H9 (cell line): Measurements from ENCODE around the gene TNPO3. TPM values are rescaled to one million over a fixed set of nuclear protein-coding genes. Genes with fewer than 3 reads are reported as not detected.
A peak's percentile ranks its signal among the peaks of the same experiment; 100 is the strongest.

Source experiments
- DNase-seq: peaks from one replicate; pipeline ENCODE4 v3.0.0-alpha.2; 2017
- H2AFZ ChIP-seq: one replicate; pipeline ENCODE4 v1.6.1; 2013; ENCODE audit warnings: mild to moderate bottlenecking, low read length, control low read depth, moderate library complexity
- H2AK5ac ChIP-seq: 2 replicates; pipeline ENCODE4 v1.6.1; 2013; ENCODE audit warnings: low read length, control low read depth, mixed read lengths; ENCODE audit not compliant: insufficient read length
- H2BK120ac ChIP-seq: one replicate; pipeline ENCODE4 v1.6.1; 2013; ENCODE audit warnings: low read depth, mild to moderate bottlenecking, low read length, control low read depth, inconsistent platforms; ENCODE audit not compliant: poor library complexity, severe bottlenecking
- H2BK12ac ChIP-seq: 2 replicates; pipeline ENCODE4 v1.6.1; 2013; ENCODE audit warnings: low read length, control low read depth, mixed read lengths, low read depth; ENCODE audit not compliant: insufficient read length
- H2BK15ac ChIP-seq: 2 replicates; pipeline ENCODE4 v1.6.1; 2013; ENCODE audit warnings: low read depth, low read length, control low read depth
- H2BK20ac ChIP-seq: one replicate; pipeline ENCODE4 v1.6.1; 2013; ENCODE audit warnings: low read depth, mild to moderate bottlenecking, low read length, control low read depth, inconsistent platforms; ENCODE audit not compliant: poor library complexity, severe bottlenecking
- H2BK5ac ChIP-seq: 2 replicates; pipeline ENCODE4 v1.6.1; 2013; ENCODE audit warnings: low read length, control low read depth, mixed read lengths; ENCODE audit not compliant: insufficient read length
- H3K14ac ChIP-seq: 2 replicates; pipeline ENCODE4 v1.6.1; 2013; ENCODE audit warnings: low read length, control low read depth; ENCODE audit not compliant: insufficient read depth
- H3K18ac ChIP-seq: 2 replicates; pipeline ENCODE4 v1.6.1; 2013; ENCODE audit warnings: low read depth, mild to moderate bottlenecking, mixed read lengths, low read length, control low read depth; ENCODE audit not compliant: insufficient read length
- H3K23ac ChIP-seq: 2 replicates; pipeline ENCODE4 v1.6.1; 2013; ENCODE audit warnings: low read length, control low read depth, mixed read lengths, low read depth; ENCODE audit not compliant: insufficient read length
- H3K23me2 ChIP-seq: 2 replicates; pipeline ENCODE4 v1.6.1; 2013; ENCODE audit warnings: low read depth, mild to moderate bottlenecking, mixed read lengths, low read length, control low read depth; ENCODE audit not compliant: insufficient read length, poor library complexity, severe bottlenecking
- H3K27ac ChIP-seq: 2 replicates; pipeline ENCODE4 v1.5.1; 2013; ENCODE audit warnings: low read length, control low read depth, mixed read lengths, low read depth; ENCODE audit not compliant: insufficient read length
- H3K27me3 ChIP-seq: 2 replicates; pipeline ENCODE4 v1.6.1; 2013; ENCODE audit warnings: low read length, control low read depth, inconsistent platforms; ENCODE audit not compliant: insufficient read depth
- H3K4ac ChIP-seq: 2 replicates; pipeline ENCODE4 v1.6.1; 2013; ENCODE audit warnings: low read depth, mild to moderate bottlenecking, control low read depth, inconsistent platforms, low read length, moderate library complexity
- H3K4me1 ChIP-seq: 2 replicates; pipeline ENCODE4 v1.6.1; 2013; ENCODE audit warnings: low read length, control low read depth, inconsistent platforms; ENCODE audit not compliant: insufficient read depth
- H3K4me2 ChIP-seq: 2 replicates; pipeline ENCODE4 v1.6.1; 2013; ENCODE audit warnings: low read length, control low read depth, mixed read lengths; ENCODE audit not compliant: insufficient read length, insufficient read depth
- H3K56ac ChIP-seq: 2 replicates; pipeline ENCODE4 v1.6.1; 2013; ENCODE audit warnings: low read depth, mild to moderate bottlenecking, mixed read lengths, low read length, control low read depth; ENCODE audit not compliant: insufficient read length
- H3K79me1 ChIP-seq: 2 replicates; pipeline ENCODE4 v1.6.1; 2013; ENCODE audit warnings: low read depth, mild to moderate bottlenecking, moderate library complexity, low read length, control low read depth, inconsistent platforms; ENCODE audit not compliant: insufficient read depth, poor library complexity, severe bottlenecking
- H3K79me2 ChIP-seq: 2 replicates; pipeline ENCODE4 v1.6.1; 2013; ENCODE audit warnings: low read length, control low read depth, inconsistent platforms; ENCODE audit not compliant: insufficient read depth
- H3K9ac ChIP-seq: 2 replicates; pipeline ENCODE4 v1.6.1; 2013; ENCODE audit warnings: low read length, control low read depth, mixed read lengths; ENCODE audit not compliant: insufficient read length; ENCODE audit errors: extremely low read depth
- H3K9me3 ChIP-seq: one replicate; pipeline ENCODE4 v1.6.1; 2013; ENCODE audit warnings: low read depth, low read length, inconsistent platforms; ENCODE audit not compliant: control insufficient read depth
- H3T11ph ChIP-seq: one replicate; pipeline ENCODE4 v1.6.1; 2013; ENCODE audit warnings: mild to moderate bottlenecking, low read length, control low read depth, inconsistent platforms
- H4K20me1 ChIP-seq: one replicate; pipeline ENCODE4 v1.6.1; 2013; ENCODE audit not compliant: control insufficient read depth, insufficient read length, insufficient read depth
- H4K5ac ChIP-seq: 2 replicates; pipeline ENCODE4 v1.6.1; 2013; ENCODE audit warnings: low read depth, mild to moderate bottlenecking, mixed read lengths, low read length, control low read depth; ENCODE audit not compliant: insufficient read length
- H4K8ac ChIP-seq: replicated peaks from 2 replicates; pipeline ENCODE4 v1.6.1; 2013; ENCODE audit warnings: low read length, control low read depth, mixed read lengths, low read depth; ENCODE audit not compliant: insufficient read length
- H4K91ac ChIP-seq: 2 replicates; pipeline ENCODE4 v1.6.1; 2013; ENCODE audit warnings: low read depth, mild to moderate bottlenecking, moderate library complexity, mixed read lengths, low read length, control low read depth; ENCODE audit not compliant: insufficient read length
- H3K27ac Mint-ChIP-seq, 3 experiments: 2 replicates in 2 of 3; 3 replicates in 1 of 3; pipeline ENCODE4 v1.8.0; 2020 to 2021; ENCODE audit warnings: mixed read lengths in 3 of 3, mild to moderate bottlenecking in 1 of 3, moderate library complexity in 1 of 3
- H3K27me3 Mint-ChIP-seq: 2 replicates; pipeline ENCODE4 v1.8.0; 2021; ENCODE audit warnings: low read depth, mild to moderate bottlenecking, moderate library complexity, mixed read lengths
- H3K36me3 Mint-ChIP-seq, 3 experiments: 2 replicates in 2 of 3; 3 replicates in 1 of 3; pipeline ENCODE4 v1.8.0; 2020 to 2021; ENCODE audit warnings: low read depth in 3 of 3, mixed read lengths in 3 of 3; ENCODE audit not compliant: insufficient read depth in 1 of 3
- H3K4me1 Mint-ChIP-seq, 2 experiments: 2 replicates each; pipeline ENCODE4 v1.8.0; 2020; ENCODE audit warnings: mixed read lengths in 2 of 2
- H3K4me3 Mint-ChIP-seq, 2 experiments: 2 replicates in 1 of 2; 3 replicates in 1 of 2; pipeline ENCODE4 v1.8.0; 2020 to 2021; ENCODE audit warnings: mild to moderate bottlenecking in 2 of 2, mixed read lengths in 2 of 2, moderate library complexity in 1 of 2
- H3K9me3 Mint-ChIP-seq, 2 experiments: 2 replicates in 1 of 2; 3 replicates in 1 of 2; pipeline ENCODE4 v1.8.0; 2020; ENCODE audit warnings: mild to moderate bottlenecking in 2 of 2, mixed read lengths in 2 of 2, moderate library complexity in 1 of 2
- CTCF ChIP-seq: fragments of 200-600 bp; sonication (generic); conservative IDR thresholded peaks from 3 replicates; pipeline ENCODE4 v1.8.0; 2021; ENCODE audit warnings: antibody characterized with exemption, mild to moderate bottlenecking
- WGBS: extraction: QIAGEN DNeasy Blood & Tissue Kit; methylation state at CpG from one replicate; pipeline ENCODE4 v1.1.7; 2013; ENCODE audit warnings: missing lambda C conversion rate, low lambda C conversion rate, mixed read lengths; ENCODE audit not compliant: insufficient read length; ENCODE audit errors: extremely low coverage; 5-methylcytosine and 5-hydroxymethylcytosine counted together
- total RNA-seq: library from RNA; stranded (reverse); gene quantifications from 2 replicates; pipeline ENCODE4 v1.2.1, GENCODE V29; 2021

TNPO3 gene
- total RNA-seq, 1 experiment from 2014 or later, result 90.1 TPM

- TF ChIP-seq CTCF, result no peak
- H2BK5ac ChIP-seq, result no peak overlapping the region
- no peak overlapping the region for H3T11ph ChIP-seq
- no peaks in the 10 kb centered on the region for H4K20me1 ChIP-seq
- Mint-ChIP-seq H3K4me1 (peaks cover 36% of the 10 kb centered on the region in 2 experiments), H3K27ac (peak overlapping the region in 1 of 3 experiments; percentile 57; a peak in 2 of 7 replicates), H3K4me3 (no peak overlapping the region), H3K9me3 (no peaks in the 10 kb centered on the region), H3K36me3 (peaks cover 3 to 40% (median 33%) of the 10 kb centered on the region in 3 experiments; a peak in 6 of 7 replicates), H3K27me3 (no peaks in the 10 kb centered on the region; the same call in 1 of the 2 replicates)
- H3K27ac ChIP-seq, result no peak overlapping the region
- no peak overlapping the region for H4K5ac ChIP-seq
- peaks cover 5% of the 10 kb centered on the region for H3K4me1 ChIP-seq
- no peak overlapping the region for H3K4ac ChIP-seq
- H3K14ac ChIP-seq, result no peak overlapping the region
- no peak overlapping the region for H4K91ac ChIP-seq
- H3K18ac ChIP-seq, result no peak overlapping the region
- H2BK120ac ChIP-seq, result no peak overlapping the region
- H3K56ac ChIP-seq, result no peak overlapping the region
- no peak overlapping the region for H3K9ac ChIP-seq
- no peaks in the 10 kb centered on the region for H3K79me2 ChIP-seq
- DNase-seq, result no peak
- no CpG with 5 or more reads among the region's 5 CpGs for WGBS
- no peaks in the 10 kb centered on the region for H3K27me3 ChIP-seq
- H2BK20ac ChIP-seq, result no peak overlapping the region
- no peak overlapping the region for H2AFZ ChIP-seq
- H3K4me2 ChIP-seq, result no peak overlapping the region
- H4K8ac ChIP-seq, result no peak overlapping the region
- no peak overlapping the region for H3K23ac ChIP-seq
- no peak overlapping the region for H2BK12ac ChIP-seq
- H3K23me2 ChIP-seq, result no peaks in the 10 kb centered on the region
- H2AK5ac ChIP-seq, result no peak overlapping the region
- no peaks in the 10 kb centered on the region for H3K9me3 ChIP-seq
- H2BK15ac ChIP-seq, result no peak overlapping the region
- H3K79me1 ChIP-seq, result no peaks in the 10 kb centered on the region
Measured at GRCh38 chr7:128951296-128951695, 103.6 kb downstream of the TNPO3 start.
